Karpas-422 (cell line): Measurements from ENCODE around the gene PCSK5. TPM values are rescaled to one million over a fixed set of nuclear protein-coding genes. Genes with fewer than 3 reads are reported as not detected.

Source experiments
- DNase-seq: peaks from one replicate; pipeline ENCODE4 v3.0.0-alpha.2; 2015
- H2AFZ ChIP-seq: fragments of 200-600 bp; sonication (generic); 2 replicates; pipeline ENCODE4 v1.6.1; 2014; ENCODE audit warnings: antibody characterized with exemption, low read length, mixed read lengths
- H3K27ac ChIP-seq: fragments of 200-600 bp; sonication (generic); 2 replicates; pipeline ENCODE4 v1.5.1; 2014; ENCODE audit warnings: mild to moderate bottlenecking, low read length, moderate library complexity
- H3K27me3 ChIP-seq: fragments of 200-600 bp; sonication (generic); 2 replicates; pipeline ENCODE4 v1.6.1; 2014; ENCODE audit warnings: low read length, mixed read lengths
- H3K36me3 ChIP-seq: fragments of 200-600 bp; sonication (generic); 2 replicates; pipeline ENCODE4 v1.6.1; 2014; ENCODE audit warnings: low read length, mixed read lengths; ENCODE audit not compliant: insufficient read depth
- H3K4me1 ChIP-seq: fragments of 200-600 bp; sonication (generic); 2 replicates; pipeline ENCODE4 v1.6.1; 2014; ENCODE audit warnings: mild to moderate bottlenecking, low read length, mixed read lengths
- H3K4me2 ChIP-seq: fragments of 200-600 bp; sonication (generic); 2 replicates; pipeline ENCODE4 v1.6.1; 2014; ENCODE audit warnings: low read length, low read depth, mild to moderate bottlenecking; ENCODE audit not compliant: poor library complexity, severe bottlenecking
- H3K4me3 ChIP-seq: fragments of 200-600 bp; sonication (generic); 2 replicates; pipeline ENCODE4 v1.5.1; 2014; ENCODE audit warnings: mild to moderate bottlenecking, antibody characterized with exemption, low read length, mixed read lengths
- H3K79me2 ChIP-seq: fragments of 200-600 bp; sonication (generic); 2 replicates; pipeline ENCODE4 v1.6.1; 2014; ENCODE audit warnings: mild to moderate bottlenecking, low read length, mixed read lengths
- H3K9ac ChIP-seq: fragments of 200-600 bp; sonication (generic); 2 replicates; pipeline ENCODE4 v1.6.0; 2014; ENCODE audit warnings: low read length
- H3K9me2 ChIP-seq: fragments of 200-600 bp; sonication (generic), shearing (Covaris generic); replicated peaks from 2 replicates; pipeline ENCODE4 v1.6.0; 2014; ENCODE audit warnings: mild to moderate bottlenecking, low read length, moderate library complexity; ENCODE audit not compliant: insufficient read depth
- H3K9me3 ChIP-seq: fragments of 300-700, 200-600 bp; sonication (generic); 2 replicates; pipeline ENCODE4 v1.6.1; 2014; ENCODE audit warnings: low read length, mixed read lengths
- H4K20me1 ChIP-seq: fragments of 200-600 bp; sonication (generic); 2 replicates; pipeline ENCODE4 v1.6.1; 2014; ENCODE audit warnings: mild to moderate bottlenecking, antibody characterized with exemption, low read length, low read depth; ENCODE audit not compliant: insufficient read depth
- total RNA-seq: library from RNA; depleted of rRNA; stranded (reverse); fragments of >200 nt; shearing (Covaris generic); gene quantifications from 2 replicates; pipeline ENCODE4 v1.2.3, GENCODE V29; 2014; ENCODE audit warnings: low replicate concordance

The PCSK5 gene
- total RNA-seq, 1 experiment from 2014 or later = not detected

DNA sequence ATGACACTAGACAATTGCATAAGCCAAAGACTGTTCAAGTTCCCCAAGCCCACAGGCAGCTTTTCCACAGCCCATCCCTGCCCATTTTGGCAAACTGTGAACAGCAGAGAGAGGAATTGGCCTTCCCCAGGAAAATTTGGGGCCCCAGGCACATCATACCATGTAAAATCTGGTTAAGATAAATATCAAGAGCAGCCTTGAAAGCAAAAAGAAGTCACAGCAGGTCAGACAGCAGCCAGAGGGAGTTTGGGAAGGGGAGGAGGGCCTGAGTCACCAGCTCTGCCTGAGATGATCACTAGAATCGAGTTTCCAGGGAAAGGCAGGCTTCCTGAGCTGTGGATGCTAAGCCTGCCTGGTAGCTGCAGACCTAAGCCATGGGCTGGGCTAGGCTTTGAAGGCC, 324.6 kb downstream of the PCSK5 start:
- Histone ChIP-seq H3K4me3 (no peak overlapping the region), H4K20me1 (no peaks in the 10 kb centered on the region), H3K9me2 (no peaks in the 10 kb centered on the region), H3K27ac (no peak overlapping the region), H3K4me2 (no peak overlapping the region), H3K79me2 (no peaks in the 10 kb centered on the region), H3K9me3 (no peaks in the 10 kb centered on the region), H3K27me3 (no peaks in the 10 kb centered on the region), H3K4me1 (no peaks in the 10 kb centered on the region), H2AFZ (no peak overlapping the region), H3K9ac (no peak overlapping the region), H3K36me3 (no peaks in the 10 kb centered on the region)
- no peak for DNase-seq

DNA sequence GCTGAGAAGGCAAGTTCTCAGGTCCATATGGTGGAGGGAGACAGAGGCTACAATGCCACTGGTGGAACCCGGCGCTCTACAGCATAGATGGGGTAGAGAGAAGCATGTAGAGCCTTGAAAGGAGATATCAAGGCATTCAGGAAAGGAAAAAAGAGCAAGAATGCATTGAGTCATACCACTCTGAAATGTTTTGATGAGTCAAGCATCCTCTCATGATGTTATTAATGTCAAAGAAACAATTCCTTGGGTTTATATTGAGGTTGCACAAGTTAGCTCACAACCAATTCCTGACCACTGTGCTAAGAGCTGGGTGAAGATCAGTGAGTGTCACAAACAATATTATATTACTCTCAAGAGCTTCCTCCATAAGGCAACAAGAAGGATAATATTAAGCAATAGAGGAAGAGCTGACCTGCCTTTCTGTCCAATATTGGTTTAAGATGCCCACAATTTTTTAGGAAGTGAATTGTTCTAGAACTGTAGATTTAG, 325.7 kb downstream of the PCSK5 start:
- Histone ChIP-seq H3K9me3 (no peaks in the 10 kb centered on the region), H4K20me1 (no peaks in the 10 kb centered on the region), H3K4me1 (no peaks in the 10 kb centered on the region), H3K27ac (no peak overlapping the region), H2AFZ (no peak overlapping the region), H3K79me2 (no peaks in the 10 kb centered on the region), H3K4me2 (no peak overlapping the region), H3K27me3 (no peaks in the 10 kb centered on the region), H3K9me2 (no peaks in the 10 kb centered on the region), H3K36me3 (no peaks in the 10 kb centered on the region), H3K9ac (no peak overlapping the region), H3K4me3 (no peak overlapping the region)
- no peak for DNase-seq

DNA sequence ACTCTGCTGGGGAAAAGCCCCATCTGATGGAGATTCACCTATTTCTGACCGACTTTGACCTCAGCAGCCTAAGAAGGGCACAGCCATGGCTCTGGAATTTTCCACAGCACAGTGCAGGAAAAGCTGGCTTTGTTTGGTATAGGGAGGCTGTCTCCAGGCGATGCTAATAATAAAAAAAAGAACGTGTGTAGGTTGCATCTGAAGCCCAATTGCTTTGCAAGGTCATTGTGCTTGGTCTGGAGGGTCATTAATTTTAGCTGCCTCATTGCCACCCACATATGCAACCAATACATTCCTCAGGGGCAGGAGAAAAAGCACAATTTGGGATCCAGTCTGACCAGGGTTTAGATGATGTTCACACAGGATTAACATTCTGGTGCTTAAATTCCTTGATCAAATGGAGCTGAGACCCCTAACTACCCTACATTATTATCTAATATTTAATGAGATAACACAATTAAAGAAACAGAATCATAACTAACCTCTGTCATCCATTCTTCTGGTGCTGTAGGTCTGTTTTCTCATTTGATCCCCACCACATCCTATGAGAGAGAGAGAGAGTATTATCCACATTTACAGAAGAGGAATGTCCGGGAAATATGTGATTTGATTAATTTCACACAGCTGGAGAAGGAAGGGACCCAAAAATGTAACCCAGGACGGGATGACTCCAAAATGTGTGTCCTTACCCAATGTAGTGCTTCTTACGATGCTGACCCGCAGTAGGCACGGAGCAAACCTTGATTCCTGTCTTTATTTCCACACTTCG, 327.8 kb downstream of the PCSK5 start:
- Histone ChIP-seq H3K79me2 (no peaks in the 10 kb centered on the region), H3K27ac (no peak overlapping the region), H3K9me3 (no peaks in the 10 kb centered on the region), H3K4me3 (no peak overlapping the region), H3K4me1 (no peaks in the 10 kb centered on the region), H3K9ac (no peak overlapping the region), H3K4me2 (no peak overlapping the region), H3K36me3 (no peaks in the 10 kb centered on the region), H3K27me3 (no peaks in the 10 kb centered on the region), H3K9me2 (no peaks in the 10 kb centered on the region), H2AFZ (no peak overlapping the region), H4K20me1 (no peaks in the 10 kb centered on the region)
- DNase-seq = no peak

DNA sequence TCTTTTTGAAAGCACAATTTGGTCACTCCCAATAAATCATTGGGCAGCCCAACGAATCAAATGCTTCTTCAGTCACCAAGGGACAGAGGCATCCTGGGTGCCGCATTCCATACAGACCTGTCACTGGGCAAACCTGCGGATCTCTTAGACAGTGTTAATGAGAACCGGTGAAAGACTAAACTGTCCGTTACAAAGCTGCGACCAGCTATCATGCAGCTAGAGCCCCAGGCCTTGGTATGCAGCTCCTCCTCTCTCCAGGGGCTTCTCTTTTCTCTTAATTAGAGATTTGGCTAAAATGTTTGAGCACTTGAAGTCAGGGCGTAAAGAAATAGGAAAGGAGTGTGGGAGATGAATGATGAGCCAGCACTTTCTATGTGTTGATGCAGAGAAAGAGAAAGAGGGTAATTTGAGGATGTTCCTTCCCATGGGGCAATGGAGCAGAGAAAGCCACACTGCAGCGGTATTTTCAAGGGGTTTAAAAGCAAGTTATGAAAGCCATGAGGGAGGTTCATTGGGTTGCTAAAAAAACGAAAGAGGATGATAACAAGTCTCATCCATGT, 328.5 kb downstream of the PCSK5 start:
- H3K9me3 ChIP-seq = no peaks in the 10 kb centered on the region
- H3K27ac ChIP-seq = no peak overlapping the region
- no peaks in the 10 kb centered on the region for H4K20me1 ChIP-seq
- H3K27me3 ChIP-seq = no peaks in the 10 kb centered on the region
- H3K79me2 ChIP-seq = no peaks in the 10 kb centered on the region
- no peaks in the 10 kb centered on the region for H3K4me1 ChIP-seq
- no peak overlapping the region for H3K4me2 ChIP-seq
- no peaks in the 10 kb centered on the region for H3K9me2 ChIP-seq
- no peaks in the 10 kb centered on the region for H3K36me3 ChIP-seq
- DNase-seq = no peak
- H3K4me3 ChIP-seq = no peak overlapping the region
- H3K9ac ChIP-seq = no peak overlapping the region
- H2AFZ ChIP-seq = no peak overlapping the region

- H3K9me2 ChIP-seq = no peaks in the 10 kb centered on the region
- no peaks in the 10 kb centered on the region for H4K20me1 ChIP-seq
- H3K4me2 ChIP-seq = no peak overlapping the region
- H3K27ac ChIP-seq = no peak overlapping the region
- H3K9ac ChIP-seq = no peak overlapping the region
- H3K27me3 ChIP-seq = no peaks in the 10 kb centered on the region
- no peak for DNase-seq
- no peak overlapping the region for H3K4me3 ChIP-seq
- no peak overlapping the region for H2AFZ ChIP-seq
- no peaks in the 10 kb centered on the region for H3K9me3 ChIP-seq
- no peaks in the 10 kb centered on the region for H3K79me2 ChIP-seq
- H3K36me3 ChIP-seq = no peaks in the 10 kb centered on the region
- H3K4me1 ChIP-seq = no peaks in the 10 kb centered on the region
Observed at GRCh38 chr9:76219560-76220151, 329.2 kb downstream of the PCSK5 start.

DNA sequence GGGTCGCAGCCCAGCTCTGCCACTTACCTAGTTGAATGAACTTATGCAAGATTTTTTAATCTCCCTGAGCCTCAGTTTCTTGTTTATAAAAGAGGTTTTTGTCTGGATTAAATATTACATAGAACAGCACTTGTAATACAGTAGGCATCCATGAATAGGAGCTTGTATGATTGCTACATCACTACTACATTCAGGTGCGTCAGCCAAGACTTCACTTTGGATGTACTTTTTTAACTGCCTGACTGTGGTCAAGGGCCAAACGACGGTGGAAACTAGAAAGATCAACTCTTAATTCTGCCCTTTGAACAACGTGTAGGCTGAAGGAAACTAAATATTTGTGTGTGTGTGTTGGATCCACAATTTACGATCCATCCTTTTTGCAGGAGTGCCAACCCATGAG, 330.9 kb downstream of the PCSK5 start:
- DNase-seq = no peak
- Histone ChIP-seq H3K4me1 (no peaks in the 10 kb centered on the region), H4K20me1 (no peaks in the 10 kb centered on the region), H3K4me2 (no peak overlapping the region), H3K36me3 (no peaks in the 10 kb centered on the region), H3K9me2 (no peaks in the 10 kb centered on the region), H3K79me2 (no peaks in the 10 kb centered on the region), H3K4me3 (no peak overlapping the region), H3K27me3 (no peaks in the 10 kb centered on the region), H3K9me3 (no peaks in the 10 kb centered on the region), H3K27ac (no peak overlapping the region), H2AFZ (no peak overlapping the region), H3K9ac (no peak overlapping the region)

GRCh38 chr9:76223749-76224340, 333.4 kb downstream of the PCSK5 start:
- H3K4me2 ChIP-seq = no peak overlapping the region
- DNase-seq = no peak
- no peaks in the 10 kb centered on the region for H3K27me3 ChIP-seq

DNA sequence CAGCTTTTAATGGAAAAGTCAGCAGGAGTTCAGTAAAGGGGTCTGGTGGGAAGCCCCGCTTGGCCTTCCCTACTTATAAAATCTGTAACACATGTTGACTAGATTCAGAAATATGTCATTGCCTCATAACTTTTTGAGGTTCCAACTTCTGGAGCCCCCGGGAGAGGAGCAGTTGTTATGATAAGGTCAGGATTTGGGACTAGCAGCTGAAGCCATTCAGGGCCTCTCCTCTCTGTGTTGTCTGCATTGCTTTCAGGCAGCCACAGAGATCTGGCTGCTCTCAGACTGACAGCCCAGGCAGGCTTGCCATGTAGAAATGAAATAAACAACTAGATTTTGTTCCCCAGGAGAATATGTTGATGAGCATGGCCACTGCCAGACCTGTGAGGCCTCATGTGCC, 336.7 kb downstream of the PCSK5 start:
- Histone ChIP-seq H3K4me3 (no peak overlapping the region), H4K20me1 (no peaks in the 10 kb centered on the region), H3K79me2 (no peaks in the 10 kb centered on the region), H2AFZ (no peak overlapping the region), H3K9me2 (no peaks in the 10 kb centered on the region), H3K4me1 (no peaks in the 10 kb centered on the region), H3K36me3 (no peaks in the 10 kb centered on the region), H3K9ac (no peak overlapping the region), H3K27me3 (no peaks in the 10 kb centered on the region), H3K4me2 (no peak overlapping the region), H3K27ac (no peak overlapping the region), H3K9me3 (no peaks in the 10 kb centered on the region)
- DNase-seq = no peak

More at GRCh38 chr9:76223749-76224340, 333.4 kb downstream of the PCSK5 start:
- no peaks in the 10 kb centered on the region for H3K4me1 ChIP-seq
- H4K20me1 ChIP-seq = no peaks in the 10 kb centered on the region
- H3K9me2 ChIP-seq = no peaks in the 10 kb centered on the region
- H2AFZ ChIP-seq = no peak overlapping the region
- no peaks in the 10 kb centered on the region for H3K79me2 ChIP-seq
- H3K9me3 ChIP-seq = no peaks in the 10 kb centered on the region
- H3K9ac ChIP-seq = no peak overlapping the region
- H3K4me3 ChIP-seq = no peak overlapping the region
- H3K27ac ChIP-seq = no peak overlapping the region
- H3K36me3 ChIP-seq = no peaks in the 10 kb centered on the region
